HepG2 (cell line): ENCODE data around the gene JDP2. TPM values are rescaled to one million over a fixed set of nuclear protein-coding genes. Genes with fewer than 3 reads are reported as not detected.

Experiments used
- ATF7-NPFF ChIP-seq: sonication (generic); formaldehyde crosslinking; IDR thresholded peaks from 2 replicates; pipeline ENCODE4 v1.8.1; 2023; ENCODE audit warnings: mild to moderate bottlenecking, low read depth, missing genetic modification reagents, moderate library complexity
- CEBPZ ChIP-seq: IDR thresholded peaks from 2 replicates; pipeline ENCODE4 v1.6.1; 2012; ENCODE audit warnings: low read length, improper control_type of control experiment
- CENPT ChIP-seq: sonication (generic); formaldehyde crosslinking; IDR thresholded peaks from 2 replicates; pipeline ENCODE4 v1.8.0; 2022; ENCODE audit warnings: low read depth, mild to moderate bottlenecking, moderate library complexity, missing genetic modification reagents
- CHD4 ChIP-seq: fragments of 200-600 bp; sonication (generic); IDR thresholded peaks from 2 replicates; pipeline ENCODE4 v1.7.0; 2017; ENCODE audit warnings: mild to moderate bottlenecking, low read length, borderline replicate concordance
- EHMT2 ChIP-seq: fragments of 200-600 bp; sonication (generic); IDR thresholded peaks from 2 replicates; pipeline ENCODE4 v1.7.0; 2017; ENCODE audit warnings: antibody characterized with exemption, low read depth, low read length, borderline replicate concordance
- GATA4 ChIP-seq: sonication (generic); IDR thresholded peaks from 2 replicates; pipeline ENCODE4 v1.6.1; 2016; ENCODE audit warnings: antibody characterized with exemption, low read depth, borderline replicate concordance
- POLR2A ChIP-seq, 2 experiments: IDR thresholded peaks; 2 replicates each; pipeline ENCODE4 v1.6.1; 2011; ENCODE audit warnings: low read depth in 2 of 2, low read length in 2 of 2, mild to moderate bottlenecking in 1 of 2, moderate library complexity in 1 of 2; ENCODE audit not compliant: insufficient read depth in 1 of 2
- PRPF4 ChIP-seq: fragments of 200-400 bp; formaldehyde crosslinking; IDR thresholded peaks from 2 replicates; pipeline ENCODE4 v1.6.1; 2016; ENCODE audit warnings: low read length, low read depth; ENCODE audit not compliant: poor library complexity, severe bottlenecking
- RARA ChIP-seq: IDR thresholded peaks from 2 replicates; pipeline ENCODE4 v1.6.1; 2016; ENCODE audit warnings: missing genetic modification reagents, missing compliant biosample characterization
- RNF2 ChIP-seq: fragments of 450-650 bp; conservative IDR thresholded peaks from 2 replicates; pipeline ENCODE4 v1.6.1; 2016; ENCODE audit warnings: low read depth
- SMYD3 ChIP-seq: sonication (generic); formaldehyde crosslinking; IDR thresholded peaks from 2 replicates; pipeline ENCODE4 v1.8.1; 2023; ENCODE audit warnings: mild to moderate bottlenecking, missing genetic modification reagents
- SOX6 ChIP-seq, 2 experiments: fragments of 450-650 bp in 1 of 2; sonication (generic) in 1 of 2; formaldehyde crosslinking in 1 of 2; IDR thresholded peaks; 2 replicates each; pipeline versions ENCODE4 v1.4.0 to v1.6.1; 2017 to 2020; ENCODE audit warnings: antibody characterized with exemption in 1 of 2, mild to moderate bottlenecking in 1 of 2, missing genetic modification reagents in 1 of 2
- TBX3 ChIP-seq: fragments of 450-650 bp; IDR thresholded peaks from 2 replicates; pipeline ENCODE4 v1.6.1; 2017; ENCODE audit warnings: antibody characterized with exemption, mild to moderate bottlenecking, inconsistent platforms, borderline replicate concordance
- YEATS2 ChIP-seq: sonication (generic); formaldehyde crosslinking; IDR thresholded peaks from 2 replicates; pipeline ENCODE4 v1.4.0; 2020; ENCODE audit warnings: missing genetic modification reagents, borderline replicate concordance
- ZBTB37 ChIP-seq: sonication (generic); formaldehyde crosslinking; IDR thresholded peaks from 2 replicates; pipeline ENCODE4 v1.4.0; 2020; ENCODE audit warnings: mild to moderate bottlenecking, missing genetic modification reagents
- ZBTB38 ChIP-seq: sonication (generic); formaldehyde crosslinking; IDR thresholded peaks from 2 replicates; pipeline ENCODE4 v1.5.1; 2020; ENCODE audit warnings: mild to moderate bottlenecking, missing genetic modification reagents
- ZBTB39 ChIP-seq: sonication (generic); formaldehyde crosslinking; IDR thresholded peaks from 2 replicates; pipeline ENCODE4 v1.5.0; 2020; ENCODE audit warnings: missing genetic modification reagents
- ZNF34 ChIP-seq: sonication (generic); formaldehyde crosslinking; IDR thresholded peaks from 2 replicates; pipeline ENCODE4 v1.4.0; 2020; ENCODE audit warnings: mild to moderate bottlenecking, missing genetic modification reagents, borderline replicate concordance
- ZNF468 ChIP-seq: sonication (generic); formaldehyde crosslinking; IDR thresholded peaks from 2 replicates; pipeline ENCODE4 v1.8.0; 2022; ENCODE audit warnings: mild to moderate bottlenecking, moderate library complexity, missing genetic modification reagents
- ZNF598 ChIP-seq: sonication (generic); formaldehyde crosslinking; IDR thresholded peaks from 2 replicates; pipeline ENCODE4 v1.5.1; 2020; ENCODE audit warnings: mild to moderate bottlenecking, missing genetic modification reagents, borderline replicate concordance
- ZNF629 ChIP-seq: sonication (generic); formaldehyde crosslinking; conservative IDR thresholded peaks from 2 replicates; pipeline ENCODE4 v1.5.0; 2020; ENCODE audit warnings: missing genetic modification reagents
- ZNF737 ChIP-seq: sonication (generic); formaldehyde crosslinking; IDR thresholded peaks from 2 replicates; pipeline ENCODE4 v1.5.0; 2020; ENCODE audit warnings: missing genetic modification reagents, mild to moderate bottlenecking, borderline replicate concordance
- ZNF891 ChIP-seq: sonication (generic); formaldehyde crosslinking; IDR thresholded peaks from 2 replicates; pipeline ENCODE4 v1.5.0; 2020; ENCODE audit warnings: mild to moderate bottlenecking, missing genetic modification reagents
- polyA plus RNA-seq, 8 experiments: library from polyadenylated mRNA; depleted of rRNA in 3 of 8; stranded (reverse) in 7 of 8; unstranded in 1 of 8; fragments of >200 nt; fragmentation: Illumina TruSeq in 4 of 8; extraction: Trizol in 4 of 8; gene quantifications; 2 replicates each; pipeline versions ENCODE4 v1.2.1 to v1.2.3, GENCODE V29; 2011 to 2016; ENCODE audit warnings: low read depth in 4 of 8, missing spikeins in 1 of 8, mixed read lengths in 1 of 8; ENCODE audit not compliant: insufficient read depth in 1 of 8
- total RNA-seq, 5 experiments: library from RNA; depleted of rRNA; stranded (reverse); fragments of >200 nt; fragmentation: Illumina TruSeq; extraction: Trizol; gene quantifications; 2 replicates each; pipeline ENCODE4 v1.2.3, GENCODE V29; 2016; ENCODE audit warnings: low read depth in 1 of 5

JDP2 gene
- total and polyA plus RNA-seq, 2 of the 13 experiments (the other 11 are each of a cell fraction or from before 2014, with no cell fraction given), result 8.0 to 8.9 TPM

GRCh38 chr14:75452900-75453816 lies 25.3 kb downstream of the JDP2 start (continued):
- TF ChIP-seq ZNF891 (CRISPR knock-in tag) (no peak), ZBTB37 (CRISPR knock-in tag) (no peak), ZNF737 (no peak), ATF7-NPFF (no peak), ZNF468 (CRISPR knock-in tag) (no peak), EHMT2 (no peak), POLR2A (IDR thresholded peaks at IDR 0.05; ENCODE audit: insufficient read depth in 1 of 2, low read depth in 2 of 2, low read length in 2 of 2) (no peak), TBX3 (no peak), ZNF598 (CRISPR knock-in tag) (no peak), CEBPZ (no peak), ZBTB39 (CRISPR knock-in tag) (no peak), RARA (peak; percentile 67; the same call in 1 of the 2 replicates), ZBTB38 (CRISPR knock-in tag) (peak; percentile 93), ZNF629 (CRISPR knock-in tag) (no peak), SOX6 (IDR thresholded peaks at IDR 0.05) (no peak), SOX6 (CRISPR knock-in tag; IDR thresholded peaks at IDR 0.05) (peak; percentile 61), CENPT (CRISPR knock-in tag) (no peak), SMYD3 (CRISPR knock-in tag) (no peak), ZNF34 (CRISPR knock-in tag) (0 out of 2 replicates have a peak, but pooled peaks have one; percentile 50), CHD4 (no peak), RNF2 (no peak), GATA4 (no peak), PRPF4 (no peak), YEATS2 (CRISPR knock-in tag) (no peak)
